Prostate gland (tissue), 2 donors: ENCODE results near the gene RPS27L. TPM values are rescaled to one million over a fixed set of nuclear protein-coding genes. Genes with fewer than 3 reads are reported as not detected.

Source experiments
- DNase-seq: peaks from one replicate; pipeline ENCODE4 v3.0.0-alpha.2; 2019; ENCODE audit warnings: low spot score
- H3K27ac ChIP-seq, 2 donors: fragments of 200-600 bp; sonication (generic); 2 replicates each; pipeline ENCODE4 v1.5.1; 2017 to 2019
- H3K27me3 ChIP-seq: fragments of 200-600 bp; sonication (generic); replicated peaks from 2 replicates; pipeline ENCODE4 v1.5.1; 2019; ENCODE audit not compliant: insufficient read depth
- H3K36me3 ChIP-seq, 2 donors: fragments of 200-600 bp; sonication (generic); 1 replicate in 1 of 2; 2 replicates in 1 of 2; pipeline versions ENCODE4 v1.5.1 to v1.8.1; 2017 to 2019
- H3K4me1 ChIP-seq: fragments of 200-600 bp; sonication (generic); replicated peaks from 2 replicates; pipeline ENCODE4 v1.5.1; 2019
- H3K4me3 ChIP-seq, 2 donors: fragments of 200-600 bp; sonication (generic); 2 replicates each; pipeline ENCODE4 v1.5.1; 2017 to 2019
- H3K9me3 ChIP-seq: fragments of 200-600 bp; sonication (generic); 2 replicates; pipeline ENCODE4 v1.5.1; 2017
- CTCF ChIP-seq, 4 experiments: fragments of 200-600 bp in 2 of 4; fragments of 450-650 bp in 2 of 4; sonication (generic) in 2 of 4; IDR thresholded peaks; 1 replicate in 3 of 4; 2 replicates in 1 of 4; pipeline ENCODE4 v1.5.1; 2016 to 2019; ENCODE audit warnings: antibody characterized with exemption in 4 of 4, mild to moderate bottlenecking in 2 of 4, moderate library complexity in 2 of 4
- POLR2A ChIP-seq: fragments of 450-650 bp; IDR thresholded peaks from one replicate; pipeline ENCODE4 v1.6.1; 2016; ENCODE audit warnings: antibody characterized with exemption, mild to moderate bottlenecking
- POLR2AphosphoS5 ChIP-seq: sonication (generic); formaldehyde crosslinking; IDR thresholded peaks from one replicate; pipeline ENCODE4 v1.6.1; 2017; ENCODE audit warnings: antibody characterized with exemption
- WGBS: methylation state at CpG from one replicate; pipeline ENCODE4 v1.1.5; 2018; 5-methylcytosine and 5-hydroxymethylcytosine counted together
- intact Hi-C: fragments of 100-400 bp; cut with DNase I; formaldehyde crosslinking; loops from one replicate; pipeline ENCODE4 v1.14.2; 2022
- total RNA-seq, 2 donors: library from RNA; depleted of rRNA; stranded (reverse); fragments of >200 nt; gene quantifications; one replicate each; pipeline ENCODE4 v1.1.0, GENCODE V29; 2016

RPS27L gene
- total RNA-seq, 2 donors from 2014 or later, result 49.2 to 102 TPM

GRCh38 chr15:63140936-63141335 lies 16.3 kb downstream of the RPS27L start:
- Histone ChIP-seq H3K9me3 (no peaks in the 10 kb centered on the region), H3K36me3 (no peaks in the 10 kb centered on the region), H3K27me3 (no peaks in the 10 kb centered on the region), H3K4me1 (no peaks in the 10 kb centered on the region), H3K27ac (no peak overlapping the region), H3K4me3 (no peak overlapping the region)
- intact Hi-C loops, result no loop called here
- 66% methylated on average over 2 of the region's 2 CpGs for WGBS
- no peak for DNase-seq
- no peak for TF ChIP-seq POLR2A
- no peak for TF ChIP-seq CTCF (IDR thresholded peaks at IDR 0.05)
- TF ChIP-seq POLR2AphosphoS5, result no peak

DNA sequence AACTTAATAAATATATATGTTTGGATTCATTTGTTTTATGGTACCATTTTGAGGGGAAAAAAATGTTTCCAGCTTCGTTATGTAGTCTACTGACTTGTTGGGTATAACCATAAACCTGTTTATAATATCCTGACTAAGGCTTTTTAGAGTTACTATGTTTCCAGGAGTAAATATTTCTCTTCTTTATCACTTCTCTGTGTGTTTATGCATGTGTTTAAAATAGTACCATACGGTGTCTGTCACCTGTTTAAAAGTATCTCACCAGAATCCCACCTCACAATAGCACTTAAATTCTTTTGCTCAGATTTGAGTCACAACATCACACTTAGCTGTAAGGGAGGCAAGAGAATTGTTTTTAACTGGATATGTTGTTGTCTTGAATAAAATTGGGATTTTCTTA lies 20.5 kb downstream of the RPS27L start:
- H3K4me3 ChIP-seq, result no peak overlapping the region
- 72% methylated on average over 2 of the region's 2 CpGs for WGBS
- intact Hi-C loops, result no loop called here
- no peaks in the 10 kb centered on the region for H3K36me3 ChIP-seq
- H3K27me3 ChIP-seq, result no peaks in the 10 kb centered on the region
- H3K9me3 ChIP-seq, result no peaks in the 10 kb centered on the region
- H3K27ac ChIP-seq, result no peak overlapping the region
- no peaks in the 10 kb centered on the region for H3K4me1 ChIP-seq
- no peak for DNase-seq
- TF ChIP-seq CTCF (IDR thresholded peaks at IDR 0.05) (no peak), POLR2A (no peak), POLR2AphosphoS5 (no peak)

- Histone ChIP-seq H3K4me3 (no peak overlapping the region), H3K4me1 (no peaks in the 10 kb centered on the region), H3K36me3 (no peaks in the 10 kb centered on the region), H3K27ac (no peak overlapping the region), H3K27me3 (no peaks in the 10 kb centered on the region), H3K9me3 (no peaks in the 10 kb centered on the region)
- intact Hi-C loops, result no loop called here
- TF ChIP-seq CTCF (IDR thresholded peaks at IDR 0.05) (no peak), POLR2AphosphoS5 (no peak), POLR2A (no peak)
- DNase-seq, result no peak
- WGBS, result 73% methylated on average over 3 of the region's 3 CpGs
These were observed 21.5 kb downstream of the RPS27L start for GRCh38 chr15:63135804-63136203.

DNA sequence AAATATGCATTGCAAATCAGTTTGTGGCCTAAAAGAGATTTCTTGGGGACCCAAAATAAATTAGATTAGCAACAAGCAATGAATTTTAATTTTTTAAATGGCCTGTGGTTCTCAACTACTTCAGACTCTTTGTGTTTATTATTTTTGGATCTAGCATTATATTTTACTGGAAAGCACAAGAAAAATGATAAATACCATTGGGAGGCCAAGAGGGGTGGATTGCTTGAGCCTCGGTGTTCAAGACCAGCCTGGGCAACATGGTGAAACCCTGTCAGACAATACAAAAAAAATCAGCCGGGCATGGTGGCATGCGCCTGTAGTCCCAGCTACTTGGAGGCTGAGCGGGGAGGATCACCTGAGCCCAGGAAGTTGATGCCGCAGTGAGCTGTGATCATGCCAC lies 22.0 kb downstream of the RPS27L start:
- intact Hi-C loops, result no loop called here
- H3K4me1 ChIP-seq, result no peaks in the 10 kb centered on the region
- no peaks in the 10 kb centered on the region for H3K9me3 ChIP-seq
- H3K27me3 ChIP-seq, result no peaks in the 10 kb centered on the region
- H3K4me3 ChIP-seq, result no peak overlapping the region
- no peak overlapping the region for H3K27ac ChIP-seq
- no peak for DNase-seq
- 94% methylated on average over 5 of the region's 5 CpGs for WGBS
- no peak for TF ChIP-seq CTCF (IDR thresholded peaks at IDR 0.05)
- TF ChIP-seq POLR2A, result no peak
- no peak for TF ChIP-seq POLR2AphosphoS5
- H3K36me3 ChIP-seq, result no peaks in the 10 kb centered on the region

DNA sequence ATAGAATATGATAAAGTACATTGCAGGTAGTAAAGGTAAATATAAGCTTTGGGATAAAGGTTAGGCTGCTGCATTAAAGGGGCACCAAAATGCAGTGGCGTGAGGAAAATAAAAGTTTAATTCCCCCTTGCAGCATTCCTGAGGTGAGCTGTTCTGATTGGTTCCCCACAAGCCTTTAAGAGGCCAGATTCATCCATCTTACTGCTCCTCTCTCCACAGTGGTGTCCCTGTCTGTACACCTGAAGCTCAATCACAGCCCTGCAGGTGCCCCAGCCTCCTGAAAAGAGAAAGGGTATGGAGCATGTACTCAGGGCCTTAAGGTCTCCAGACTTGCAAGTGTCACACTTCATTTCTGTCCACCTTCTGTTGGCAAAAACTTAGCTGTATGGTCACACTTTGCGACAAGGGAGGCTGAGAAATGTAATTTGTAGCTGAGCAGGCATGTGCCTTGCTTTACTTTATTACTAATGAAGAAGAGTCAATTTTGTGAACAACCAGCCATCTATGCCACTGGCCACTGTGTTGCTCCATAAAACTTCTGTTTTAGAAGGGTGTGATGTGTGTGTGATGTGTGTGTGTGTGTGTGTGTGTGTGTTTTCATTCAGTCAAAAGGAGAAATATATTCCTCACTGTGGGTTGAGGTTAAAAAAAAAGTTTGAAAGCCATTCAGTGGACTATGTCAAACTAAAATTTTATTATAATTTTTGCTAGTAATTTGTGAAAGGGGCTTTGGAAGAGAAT lies 22.9 kb downstream of the RPS27L start:
- no peaks in the 10 kb centered on the region for H3K36me3 ChIP-seq
- TF ChIP-seq POLR2AphosphoS5 (no peak), CTCF (IDR thresholded peaks at IDR 0.05) (no peak), POLR2A (no peak)
- no peaks in the 10 kb centered on the region for H3K27me3 ChIP-seq
- no peak overlapping the region for H3K27ac ChIP-seq
- 96% methylated on average over 2 of the region's 2 CpGs for WGBS
- no peak for DNase-seq
- no peaks in the 10 kb centered on the region for H3K4me1 ChIP-seq
- intact Hi-C loops, result no loop called here
- H3K4me3 ChIP-seq, result no peak overlapping the region
- no peaks in the 10 kb centered on the region for H3K9me3 ChIP-seq
